HG03378 (cell line): Measurements from ENCODE around the gene GATM.
A peak's percentile ranks its signal among the peaks of the same experiment; 100 is the strongest.

Experiments used
- ATAC-seq: cut with Tn5 transposase; IDR thresholded peaks from one replicate; pipeline ENCODE4 v1.9.1; 2021; ENCODE audit warnings: mild to moderate bottlenecking, moderate library complexity; ENCODE audit not compliant: unreplicated experiment

GATM gene

GRCh38 chr15:45378149-45378912 lies at the start of gene GATM:
GATM (minus strand) TSS chr15:45378544; CDS start chr15:45378453, 91 bp downstream.
- ATAC-seq, result peak; percentile 78

DNA sequence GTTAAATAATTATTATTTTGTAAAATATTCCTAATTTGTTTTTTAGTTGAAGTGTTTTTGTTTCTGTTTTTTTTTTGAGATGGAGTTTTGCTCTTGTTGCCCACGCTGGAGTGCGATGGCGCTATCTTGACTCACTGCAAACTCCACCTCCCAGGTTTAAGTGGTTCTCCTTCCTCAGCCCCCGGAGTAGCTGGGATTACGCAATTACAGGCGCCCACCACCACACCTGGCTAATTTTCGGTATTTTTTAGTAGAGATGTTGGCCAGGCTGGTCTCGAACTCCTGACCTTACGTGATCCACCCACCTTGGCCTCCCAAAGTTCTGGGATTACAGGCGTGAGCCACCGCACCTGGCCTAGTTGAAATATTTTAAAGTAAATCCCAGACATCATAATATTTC lies 48.7 kb upstream of the GATM start:
- ATAC-seq, result no peak

DNA sequence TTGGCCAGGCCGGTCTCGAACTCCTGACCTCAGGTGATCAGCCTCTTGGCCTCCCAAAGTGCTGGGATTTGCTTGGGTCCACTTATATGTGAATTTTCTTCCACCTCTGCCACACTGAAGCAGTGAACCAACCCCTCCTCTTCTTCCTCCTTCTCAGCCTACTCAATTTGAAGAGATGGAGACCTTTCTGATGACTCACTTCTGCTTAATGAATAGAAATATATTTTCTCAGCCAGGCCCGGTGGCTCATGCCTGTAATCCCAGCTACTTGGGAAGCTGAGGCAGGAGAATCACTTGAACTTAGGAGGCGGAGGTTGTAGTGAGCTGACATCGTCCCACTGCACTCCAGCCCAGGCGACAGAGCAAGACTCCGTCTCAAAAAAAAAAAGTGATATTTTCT lies 46.8 kb upstream of the GATM start:
- ATAC-seq, result no peak

- no peak for ATAC-seq
Measured at GRCh38 chr15:45424429-45424828, 46.1 kb upstream of the GATM start.

DNA sequence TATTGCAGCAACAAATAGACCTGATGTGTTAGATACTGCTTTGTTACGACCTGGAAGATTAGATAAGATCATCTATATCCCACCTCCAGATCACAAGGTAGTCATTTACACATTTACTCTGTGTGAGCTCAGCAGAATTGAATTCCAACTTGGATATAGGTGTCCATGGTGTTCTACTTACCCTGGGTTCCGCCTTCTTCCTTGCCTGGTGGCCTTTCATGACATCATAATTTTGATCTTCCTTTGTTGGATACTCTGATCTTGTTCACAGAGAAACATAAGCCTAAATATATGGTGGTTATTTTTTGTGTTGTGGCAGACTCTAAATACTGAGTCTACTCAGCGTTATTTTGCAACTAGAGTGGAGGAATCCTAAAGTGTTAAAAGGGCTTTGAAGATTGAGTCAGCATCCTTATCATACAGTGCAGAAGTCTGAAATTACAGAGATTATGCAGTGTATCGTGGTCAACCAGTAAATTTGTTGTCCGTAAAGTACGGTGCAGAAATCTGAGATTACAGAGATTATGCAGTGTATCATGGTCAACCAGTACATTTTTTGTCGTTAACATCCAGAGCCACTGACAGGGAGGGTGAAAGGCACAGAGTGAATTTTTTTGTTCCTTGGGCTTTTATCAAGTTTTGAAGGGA lies 39.1 kb upstream of the GATM start:
- ATAC-seq, result no peak

DNA sequence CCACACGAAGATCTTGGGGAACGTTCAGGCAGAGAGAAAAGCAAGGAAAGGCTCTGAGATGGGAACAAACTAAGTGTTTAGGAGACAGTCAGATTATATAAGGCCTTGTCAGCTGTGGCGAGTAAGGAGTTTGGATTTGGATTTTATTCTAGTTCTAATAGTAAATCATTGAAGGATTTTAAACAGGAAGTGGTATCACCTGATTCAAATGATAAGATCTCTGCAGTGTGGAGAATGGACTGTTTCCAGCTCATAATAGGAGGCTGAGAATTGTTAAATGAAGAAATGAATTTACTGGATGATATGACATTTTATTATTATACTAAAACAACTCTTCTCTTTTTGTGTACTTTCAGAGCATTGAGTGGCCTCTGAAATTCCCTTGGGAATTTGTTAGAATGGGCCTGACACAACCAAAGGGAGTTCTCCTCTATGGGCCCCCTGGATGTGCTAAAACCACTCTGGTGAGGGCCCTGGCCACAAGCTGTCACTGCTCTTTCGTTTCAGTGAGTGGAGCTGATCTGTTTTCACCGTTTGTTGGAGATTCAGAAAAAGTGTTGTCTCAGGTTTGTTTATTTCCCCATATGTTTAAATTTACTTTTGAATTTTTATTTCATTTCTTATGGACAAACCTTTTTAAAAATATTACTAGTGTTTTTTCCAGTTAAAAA lies 36.0 kb upstream of the GATM start:
- ATAC-seq, result no peak

GRCh38 chr15:45409596-45409995 lies 31.3 kb upstream of the GATM start:
- no peak for ATAC-seq

DNA sequence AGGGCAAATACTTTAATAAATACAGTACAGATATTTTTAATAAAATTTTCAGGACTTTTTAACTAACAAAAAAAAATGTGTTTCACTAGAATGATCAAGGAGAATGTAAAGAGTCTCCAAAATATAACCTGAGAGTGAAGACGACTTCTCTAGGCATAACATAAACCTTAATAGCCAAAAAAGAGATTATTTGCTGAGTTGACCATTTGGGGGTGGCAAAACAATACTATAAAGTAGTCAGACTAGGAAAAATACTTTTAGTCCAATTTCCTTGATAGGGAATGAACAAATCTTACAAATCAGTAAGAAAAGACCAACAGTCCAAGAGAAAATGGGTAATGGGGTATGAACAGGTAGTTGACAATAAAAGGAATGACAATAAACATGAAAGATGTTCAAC lies 29.4 kb upstream of the GATM start:
- ATAC-seq, result no peak

DNA sequence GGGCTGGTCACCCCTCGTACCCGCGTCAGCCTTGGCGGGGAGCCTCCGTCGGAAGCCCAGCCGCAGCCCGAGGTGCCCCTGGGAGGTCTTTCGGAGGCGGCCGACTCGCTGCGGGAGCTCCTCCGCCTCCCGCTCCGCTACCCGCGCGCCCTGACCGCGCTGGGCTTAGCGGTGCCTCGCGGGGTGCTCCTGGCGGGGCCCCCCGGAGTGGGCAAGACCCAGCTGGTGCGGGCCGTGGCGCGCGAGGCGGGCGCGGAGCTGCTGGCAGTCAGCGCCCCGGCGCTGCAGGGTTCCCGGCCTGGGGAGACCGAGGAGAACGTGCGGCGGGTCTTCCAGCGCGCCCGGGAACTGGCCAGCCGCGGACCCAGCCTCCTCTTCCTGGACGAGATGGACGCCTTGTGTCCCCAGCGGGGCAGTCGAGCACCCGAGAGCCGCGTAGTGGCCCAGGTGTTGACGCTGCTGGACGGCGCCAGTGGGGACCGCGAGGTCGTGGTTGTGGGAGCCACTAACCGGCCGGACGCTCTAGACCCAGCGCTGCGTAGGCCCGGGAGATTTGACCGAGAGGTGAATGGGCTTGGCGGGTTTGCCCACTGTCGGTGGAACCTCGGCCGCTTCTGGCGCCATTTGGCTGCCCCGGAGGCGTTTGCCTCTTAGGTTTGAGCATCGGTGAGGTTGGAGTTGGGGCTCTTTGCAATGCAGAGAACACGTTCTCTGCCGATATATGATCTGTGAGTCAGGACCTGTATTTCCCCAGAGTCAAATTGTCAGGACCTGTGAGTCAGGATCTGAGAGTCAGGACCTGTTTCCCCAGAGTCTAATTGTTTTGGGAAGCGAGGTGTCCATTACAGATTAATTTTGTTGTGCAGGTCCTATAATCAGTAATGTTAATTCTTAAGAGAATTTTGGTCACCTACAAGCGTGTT lies 24.9 kb upstream of the GATM start:
- ATAC-seq, result peak; percentile 27

DNA sequence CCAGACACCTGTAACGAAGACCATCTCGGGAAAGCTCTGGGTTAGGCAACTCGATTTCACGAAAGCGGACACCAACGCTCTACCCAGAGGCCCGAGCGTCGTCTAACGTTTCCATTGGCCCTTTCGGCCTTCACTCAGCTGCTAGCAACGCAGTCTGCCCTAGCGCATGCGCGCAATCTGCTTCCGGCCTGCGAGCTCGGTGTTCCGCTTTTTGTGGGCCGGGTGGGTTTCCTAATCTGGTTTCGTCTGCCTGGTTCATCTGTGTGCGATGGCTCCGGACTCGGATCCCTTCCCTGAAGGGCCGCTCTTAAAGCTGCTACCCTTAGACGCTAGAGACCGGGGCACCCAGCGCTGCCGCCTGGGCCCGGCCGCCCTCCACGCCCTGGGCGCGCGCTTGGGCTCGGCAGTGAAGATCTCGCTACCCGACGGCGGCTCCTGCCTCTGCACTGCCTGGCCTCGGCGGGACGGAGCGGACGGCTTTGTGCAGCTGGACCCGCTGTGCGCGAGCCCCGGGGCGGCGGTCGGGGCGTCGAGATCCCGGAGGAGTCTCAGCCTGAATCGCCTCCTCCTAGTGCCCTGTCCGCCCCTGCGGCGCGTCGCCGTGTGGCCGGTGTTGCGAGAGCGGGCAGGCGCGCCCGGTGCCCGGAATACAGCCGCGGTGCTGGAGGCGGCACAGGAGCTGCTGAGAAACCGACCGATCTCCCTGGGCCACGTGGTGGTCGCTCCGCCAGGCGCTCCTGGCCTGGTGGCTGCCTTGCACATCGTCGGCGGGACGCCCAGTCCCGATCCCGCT lies 24.0 kb upstream of the GATM start:
- ATAC-seq, result peak; percentile 76

- peak; percentile 1 for ATAC-seq
Measured at GRCh38 chr15:45401665-45402161, 23.4 kb upstream of the GATM start.

- ATAC-seq, result no peak
Measured at GRCh38 chr15:45399381-45400212, 21.3 kb upstream of the GATM start.

DNA sequence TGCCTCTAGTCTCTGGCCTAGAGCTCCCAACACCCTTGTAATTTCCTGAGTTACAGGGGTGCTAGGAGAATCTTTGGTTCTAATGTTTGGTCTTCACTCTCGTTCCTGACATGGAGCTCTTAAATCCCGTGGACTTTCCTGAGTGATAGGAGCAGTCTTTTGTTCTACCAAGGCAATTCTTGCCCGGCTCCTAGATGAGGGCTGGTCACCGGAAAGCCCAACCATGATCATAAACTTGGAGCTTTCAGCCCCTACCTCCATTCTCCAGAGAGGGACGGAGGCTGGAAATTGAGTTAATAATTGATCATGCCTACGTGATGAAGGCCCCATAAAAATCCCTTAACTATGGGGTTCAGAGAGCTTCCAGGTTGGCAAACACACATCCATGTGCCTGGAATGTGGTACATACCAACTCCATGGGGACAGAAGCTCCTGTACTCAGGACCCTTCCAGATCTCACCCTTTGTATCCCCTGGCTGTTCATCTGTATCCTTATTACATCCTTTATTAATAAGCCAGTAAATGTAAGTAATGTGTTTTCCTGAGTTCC lies 18.8 kb upstream of the GATM start:
- no peak for ATAC-seq

- no peak for ATAC-seq
Measured at GRCh38 chr15:45395943-45396342, 17.6 kb upstream of the GATM start.

GRCh38 chr15:45394681-45395080 lies 16.3 kb upstream of the GATM start:
- ATAC-seq, result no peak

DNA sequence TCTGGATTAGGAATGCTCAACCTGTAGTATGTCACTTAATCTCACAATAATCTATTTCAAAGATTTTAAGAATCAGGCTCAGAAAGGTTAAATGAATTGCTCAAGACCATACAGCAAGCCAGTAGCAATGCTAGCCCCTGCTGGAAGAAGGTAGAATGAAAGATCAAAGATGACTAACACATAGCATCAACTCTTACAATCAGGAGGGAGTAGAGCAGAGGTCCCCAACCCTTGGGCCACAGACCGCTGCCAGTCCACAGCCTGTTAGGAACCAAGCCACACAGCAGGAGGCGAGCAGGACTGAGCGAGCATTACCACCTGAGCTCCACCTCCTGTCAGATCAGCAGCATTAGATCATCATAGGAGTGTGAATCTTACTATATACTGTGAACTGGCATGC lies 15.5 kb upstream of the GATM start:
- peak; percentile 36 for ATAC-seq

DNA sequence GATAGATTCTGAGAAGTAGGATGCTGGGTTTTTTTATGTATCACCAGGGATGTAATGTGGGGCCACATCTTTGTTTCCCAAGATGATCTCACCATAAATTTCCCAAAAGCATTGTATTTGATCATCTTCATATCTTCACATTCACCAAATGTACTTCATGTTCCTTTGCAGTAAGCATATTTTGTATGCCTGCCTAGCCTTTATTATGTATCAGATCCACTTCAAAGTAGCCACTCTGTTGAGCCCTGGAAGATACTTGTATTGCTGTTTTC lies 14.2 kb upstream of the GATM start:
- no peak for ATAC-seq

DNA sequence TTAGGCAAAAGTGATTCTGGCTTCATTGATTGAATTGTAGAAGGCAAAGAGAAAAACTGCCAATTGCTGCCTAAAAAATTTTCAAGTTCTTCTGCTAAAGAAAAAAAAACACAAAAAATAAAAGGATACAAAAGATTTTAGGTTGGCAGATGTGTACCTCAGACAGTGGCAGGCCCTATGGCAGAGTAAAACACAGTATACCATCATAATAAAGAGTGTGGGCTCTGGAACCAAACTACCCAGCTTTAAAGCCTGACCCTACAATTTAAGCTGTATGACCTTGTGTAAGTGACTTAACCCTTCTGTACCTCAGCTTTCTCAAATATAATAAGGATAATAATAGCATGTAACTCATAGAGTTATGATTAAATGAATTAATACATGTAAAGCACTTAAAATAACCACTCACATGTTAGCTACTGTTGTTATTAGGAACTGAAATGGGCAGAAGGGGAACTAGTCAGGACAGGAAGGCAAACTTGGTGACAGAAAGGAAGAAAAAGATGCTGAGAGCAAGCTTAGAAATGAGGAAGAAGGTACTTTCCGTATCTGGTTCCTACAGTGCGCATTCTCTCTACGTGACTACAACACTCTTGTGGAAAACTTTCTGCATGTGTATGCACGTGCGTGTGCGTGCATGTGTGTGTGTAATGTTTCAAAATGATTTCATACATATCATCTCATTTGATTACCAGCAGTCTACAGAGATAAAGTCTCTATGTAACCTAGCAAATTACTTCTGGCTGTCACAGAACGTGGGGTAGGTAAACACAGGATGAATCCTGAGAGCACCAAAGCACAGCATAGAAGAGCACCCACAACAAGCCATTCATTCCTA lies 13.6 kb upstream of the GATM start:
- ATAC-seq, result peak; percentile 91
